Esophagus mucosa (tissue), 1 donor: Measurements from ENCODE around the gene MET. TPM values are rescaled to one million over a fixed set of nuclear protein-coding genes. Genes with fewer than 3 reads are reported as not detected.
"Not testable (repeated sequence)": the region's sequence is repeated elsewhere in the genome, so short reads cannot be mapped to it uniquely, and the experiment has no call there.

Experiments used
- ATAC-seq: fragments of 200-7000 bp; cut with Tn5 transposase; one replicate; pipeline ENCODE4 v1.9.1; 2020
- total RNA-seq: library from RNA; stranded (reverse); gene quantifications from one replicate; pipeline ENCODE4 v1.2.4, GENCODE V29; 2023
- donor health status: DM: yes; HTN: yes; CAD: no.

MET gene
- total RNA-seq, 1 donor from 2014 or later = 10.4 TPM

- no peak for ATAC-seq
Observed at GRCh38 chr7:116754186-116754585, 82.2 kb downstream of the MET start.

- ATAC-seq = no peak
Observed at GRCh38 chr7:116757283-116757682, 85.3 kb downstream of the MET start.

- ATAC-seq = not testable (repeated sequence)
Observed at GRCh38 chr7:116759642-116760041, 87.6 kb downstream of the MET start.

- ATAC-seq = no peak
Observed at GRCh38 chr7:116762971-116763370, 91.0 kb downstream of the MET start.

DNA sequence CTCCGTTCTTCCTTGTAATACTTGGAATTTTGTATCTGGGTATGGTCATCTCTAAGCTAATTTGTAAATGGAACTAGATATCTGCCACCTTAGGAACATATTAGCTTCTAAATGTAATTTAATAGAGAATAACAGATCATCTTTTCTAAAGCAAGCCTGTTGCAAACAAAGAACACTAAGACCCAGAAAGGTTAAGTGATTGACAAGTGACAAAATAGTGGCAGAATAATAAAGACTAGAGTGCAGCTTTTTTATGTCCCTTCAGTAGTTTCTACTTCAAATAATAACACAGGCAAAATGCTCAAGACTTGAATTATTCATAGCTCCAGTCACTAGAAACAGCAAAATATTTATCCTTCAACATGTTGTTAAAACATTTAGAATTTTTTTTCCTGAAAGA lies 91.7 kb downstream of the MET start:
- ATAC-seq = no peak

DNA sequence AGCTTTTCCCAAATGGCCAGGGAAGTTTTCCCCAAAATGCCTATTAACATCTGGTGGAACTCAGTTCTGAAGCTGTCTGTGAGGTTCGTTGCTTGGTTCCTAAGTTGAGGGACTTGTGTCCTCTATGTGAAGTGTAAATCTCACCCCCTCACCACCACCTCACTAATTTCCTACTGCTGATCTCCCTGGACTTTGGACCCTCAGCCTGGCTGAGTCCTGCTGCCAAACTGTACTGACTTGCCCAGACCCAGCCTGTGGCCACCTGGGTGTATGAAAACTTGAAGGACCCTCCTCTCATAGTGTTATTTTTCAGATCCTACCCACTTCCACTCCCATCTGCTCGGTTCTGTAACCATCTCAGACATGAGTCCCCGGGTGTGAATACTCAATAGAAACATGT lies 94.9 kb downstream of the MET start:
- ATAC-seq = no peak

- ATAC-seq = no peak
Observed at GRCh38 chr7:116769546-116769945, 97.5 kb downstream of the MET start.

GRCh38 chr7:116770941-116771340 lies 98.9 kb downstream of the MET start:
- ATAC-seq = no peak

DNA sequence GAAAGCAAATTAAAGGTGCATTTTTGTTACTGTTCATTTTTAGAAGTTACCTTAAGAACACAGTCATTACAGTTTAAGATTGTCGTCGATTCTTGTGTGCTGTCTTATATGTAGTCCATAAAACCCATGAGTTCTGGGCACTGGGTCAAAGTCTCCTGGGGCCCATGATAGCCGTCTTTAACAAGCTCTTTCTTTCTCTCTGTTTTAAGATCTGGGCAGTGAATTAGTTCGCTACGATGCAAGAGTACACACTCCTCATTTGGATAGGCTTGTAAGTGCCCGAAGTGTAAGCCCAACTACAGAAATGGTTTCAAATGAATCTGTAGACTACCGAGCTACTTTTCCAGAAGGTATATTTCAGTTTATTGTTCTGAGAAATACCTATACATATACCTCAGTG lies 99.6 kb downstream of the MET start:
- ATAC-seq = no peak

- peak; percentile 50 for ATAC-seq
Observed at GRCh38 chr7:116772423-116772863, 100.4 kb downstream of the MET start.

DNA sequence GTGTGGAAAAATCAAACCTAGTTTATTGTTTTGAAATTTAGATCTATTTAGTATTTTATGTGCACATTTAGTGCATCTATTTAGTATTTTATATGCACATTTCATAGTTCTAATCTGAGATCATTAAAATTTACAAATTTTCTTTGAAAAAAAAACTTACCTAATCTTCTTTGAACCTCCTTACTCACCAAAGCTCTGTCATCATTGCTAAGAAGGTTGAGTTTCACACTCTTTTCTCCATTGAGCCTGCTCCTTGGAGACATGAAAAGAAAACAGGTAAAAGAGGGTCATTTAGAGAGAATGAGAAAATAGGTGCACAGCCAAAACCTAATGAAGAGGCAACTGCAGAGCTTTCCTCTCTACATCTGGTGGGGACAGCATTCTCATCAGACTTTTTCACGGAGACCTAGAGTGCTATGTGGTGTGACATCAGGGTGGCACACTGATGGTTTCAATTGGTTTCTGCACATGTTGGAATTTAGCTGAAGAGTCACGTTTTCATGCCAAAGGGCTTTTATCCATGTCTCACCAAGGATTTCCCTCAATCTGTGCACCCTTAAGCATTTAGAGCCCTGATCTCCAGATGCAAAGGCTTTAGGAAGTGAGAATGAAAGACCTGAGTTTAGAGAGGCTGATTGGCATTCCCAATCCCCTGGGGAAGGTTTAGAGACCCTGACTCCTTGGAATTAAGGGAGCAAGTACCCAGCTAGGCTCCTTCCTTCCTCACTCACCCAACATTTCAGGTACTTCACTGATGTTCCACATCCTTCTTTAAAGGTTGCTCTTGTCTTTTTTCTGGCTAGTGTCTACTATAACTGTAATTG lies 101.1 kb downstream of the MET start:
- no peak for ATAC-seq

DNA sequence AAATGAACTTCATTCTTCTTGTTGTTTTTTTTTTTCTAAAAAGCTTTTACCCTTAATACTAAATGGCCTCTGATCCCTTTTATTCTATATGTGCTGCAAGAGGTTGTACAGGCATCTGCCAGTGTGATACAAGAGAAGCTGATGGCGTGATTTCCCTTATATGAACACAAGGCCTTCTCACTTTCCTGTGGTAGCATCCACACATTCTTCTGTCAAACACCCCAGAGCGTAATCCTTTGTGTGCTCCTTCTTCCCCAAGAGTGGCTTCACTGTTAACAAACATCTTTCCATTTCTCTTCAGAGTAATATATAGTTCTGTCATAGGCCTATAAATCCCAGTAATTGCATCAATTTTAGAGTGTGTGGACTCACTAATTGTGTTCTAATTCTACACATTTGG lies 104.0 kb downstream of the MET start:
- no peak for ATAC-seq

GRCh38 chr7:116776610-116777289 lies 104.8 kb downstream of the MET start:
- peak; percentile 82 for ATAC-seq

DNA sequence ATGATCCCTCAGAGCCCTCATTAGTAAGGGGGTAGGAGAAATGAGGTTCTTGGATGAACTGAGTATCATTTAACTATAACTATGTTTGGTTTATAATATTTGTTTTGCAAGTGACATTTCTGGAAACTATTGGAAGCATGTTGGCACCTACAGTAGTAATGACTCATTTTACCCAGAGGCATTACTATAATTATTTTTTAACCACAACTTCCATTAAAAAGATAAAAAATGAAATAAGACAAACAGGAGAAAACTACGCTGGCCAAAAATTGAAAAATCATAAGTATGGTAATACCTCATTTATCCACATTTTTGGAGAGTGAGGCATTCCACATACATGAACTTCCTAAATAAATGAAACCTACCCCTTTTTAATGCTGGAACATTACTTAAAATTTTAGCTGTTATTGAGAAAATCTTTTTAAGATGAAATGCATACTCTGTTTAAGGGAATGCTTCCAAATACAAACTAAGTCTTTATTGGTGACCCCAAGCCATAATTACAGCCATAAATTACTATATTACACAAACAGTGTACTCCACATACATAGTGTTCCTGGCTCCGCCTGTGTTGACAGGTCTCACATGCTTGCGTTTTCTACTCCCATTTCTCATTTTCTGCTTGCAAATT lies 105.8 kb downstream of the MET start:
- no peak for ATAC-seq

DNA sequence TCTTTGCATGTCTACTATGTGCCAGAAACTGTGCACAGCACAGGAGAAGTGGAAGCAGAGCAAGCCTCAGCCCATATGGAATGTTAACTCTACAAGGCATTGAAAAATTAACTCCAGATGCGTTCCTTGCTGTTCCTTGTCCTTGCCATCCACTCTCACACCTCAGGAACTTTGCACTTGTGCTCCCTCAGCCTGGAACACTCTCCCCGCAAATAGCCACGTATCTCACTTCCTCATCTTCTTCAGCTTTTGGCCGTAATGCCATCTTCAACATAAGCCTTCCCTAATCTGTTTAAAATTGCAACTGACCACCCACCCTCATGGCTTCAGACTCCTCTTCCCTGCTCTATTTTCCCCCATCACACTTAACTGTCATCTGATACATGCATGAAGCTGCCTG lies 107.2 kb downstream of the MET start:
- ATAC-seq = no peak

DNA sequence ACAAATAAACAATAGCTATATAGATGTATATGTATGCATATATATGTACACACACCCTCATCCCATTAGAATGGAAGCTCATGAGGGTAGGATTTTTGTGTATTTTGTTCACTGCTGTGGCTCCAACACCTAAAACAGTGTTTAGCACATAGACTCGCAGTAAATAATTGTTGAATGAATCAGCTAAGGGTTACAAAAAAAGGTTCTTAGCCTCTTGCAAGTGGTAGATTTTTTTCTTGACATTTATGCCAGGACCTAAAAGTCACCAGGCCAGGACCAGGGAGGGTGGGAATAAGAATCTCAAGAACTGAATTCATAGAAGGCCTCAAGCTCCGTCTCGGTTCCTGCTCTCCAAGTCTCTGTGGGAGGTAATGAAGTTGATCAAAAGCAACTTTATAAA lies 107.9 kb downstream of the MET start:
- ATAC-seq = no peak

GRCh38 chr7:116780521-116780920 lies 108.5 kb downstream of the MET start:
- no peak for ATAC-seq

DNA sequence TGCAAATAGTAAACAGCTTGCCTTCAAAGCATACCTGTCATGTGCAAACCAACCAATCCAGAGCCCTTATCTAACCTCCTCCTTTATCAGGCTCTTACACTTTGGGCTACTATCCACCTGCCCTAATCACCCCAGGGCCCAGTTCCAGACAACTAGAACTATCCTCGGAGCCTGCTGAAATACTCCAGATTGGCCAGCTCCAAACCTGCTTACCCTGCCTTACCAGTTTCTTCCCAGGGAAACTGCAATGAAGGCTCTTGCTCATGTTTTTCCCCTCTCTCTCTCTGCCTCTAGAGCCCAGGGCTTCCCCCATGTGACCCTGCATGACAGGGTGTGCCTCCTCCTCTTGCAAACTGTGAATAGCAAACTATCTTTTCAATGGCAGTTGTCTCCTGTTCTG lies 109.0 kb downstream of the MET start:
- peak; percentile 93 for ATAC-seq

- ATAC-seq = no peak
Observed at GRCh38 chr7:116781584-116781983, 109.6 kb downstream of the MET start.

DNA sequence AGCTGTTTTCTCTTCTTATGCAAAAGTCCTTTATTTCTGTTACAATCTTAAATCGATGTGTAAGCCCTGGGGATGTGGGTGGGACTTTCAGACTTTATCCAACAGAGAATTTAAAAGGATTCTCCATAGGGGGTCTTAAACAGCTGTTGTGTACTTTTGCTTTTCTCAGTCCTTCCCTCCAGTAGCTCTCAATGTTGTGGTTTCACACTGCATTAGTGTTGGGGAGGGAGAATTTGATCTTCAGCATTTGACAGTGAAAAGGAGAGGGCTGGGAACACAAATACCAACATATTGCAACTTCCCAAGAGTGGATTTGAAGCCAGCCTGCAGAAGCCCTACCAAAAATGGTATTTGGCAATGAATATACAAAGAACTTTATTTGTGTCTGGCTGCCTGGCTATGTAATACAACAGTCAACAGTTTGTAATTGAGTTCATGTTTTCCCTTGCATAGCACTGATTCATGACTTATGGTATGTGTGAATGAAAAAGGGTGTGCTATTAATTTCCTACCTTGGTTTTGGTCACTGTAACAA lies 110.2 kb downstream of the MET start:
- ATAC-seq = peak; percentile 53

DNA sequence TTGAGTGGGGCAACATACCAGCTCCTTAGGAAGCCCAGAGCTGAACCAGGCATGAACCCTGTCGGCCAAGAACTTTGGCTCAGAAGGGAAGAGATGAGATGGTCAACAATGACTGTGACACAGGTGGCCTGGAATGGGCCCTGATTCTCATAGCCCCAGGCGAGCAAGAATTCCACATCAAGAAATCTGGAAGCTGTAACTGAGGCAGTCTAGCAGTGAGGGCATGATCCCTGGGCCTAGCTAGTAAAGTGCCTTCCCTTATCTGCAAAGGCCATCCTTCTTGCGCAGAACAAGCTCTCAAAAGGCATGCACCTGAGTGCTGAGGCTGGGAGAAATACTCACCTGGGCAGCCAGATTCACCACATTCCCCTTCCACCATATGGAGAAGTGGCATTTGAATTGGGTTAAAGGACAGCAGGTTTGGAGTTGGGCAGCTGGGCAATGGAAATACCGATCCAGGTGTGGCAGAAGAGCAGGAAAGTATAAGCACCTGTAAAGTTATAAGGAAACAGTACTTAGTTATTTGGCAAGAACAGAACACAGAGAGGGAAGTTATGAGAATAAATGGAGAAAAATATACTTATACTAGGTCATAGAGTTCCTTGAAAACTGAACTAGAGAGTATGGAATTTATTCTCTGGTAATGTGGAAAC lies 111.8 kb downstream of the MET start:
- ATAC-seq = no peak

GRCh38 chr7:116784647-116785046 lies 112.7 kb downstream of the MET start:
- no peak for ATAC-seq

DNA sequence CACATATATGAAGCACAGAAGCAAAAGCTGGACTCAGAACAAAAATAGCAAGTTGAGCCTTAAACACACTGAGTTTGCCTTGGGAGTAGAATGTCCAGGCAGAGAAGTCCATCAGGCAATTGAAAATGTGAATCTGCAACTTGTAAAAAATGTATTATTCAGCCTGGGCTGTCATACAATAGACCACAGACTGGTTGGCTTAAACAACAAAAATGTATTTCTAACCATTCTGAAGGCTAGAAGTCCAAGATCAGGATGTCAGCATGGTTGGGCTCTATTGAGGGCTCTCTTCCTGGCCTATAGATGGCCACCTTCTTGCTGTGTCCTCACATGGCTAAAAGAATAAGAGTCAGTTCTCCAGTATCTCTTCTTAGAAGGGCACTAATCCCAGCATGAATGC lies 113.8 kb downstream of the MET start:
- ATAC-seq = no peak
